DMS79 treated with DMSO at 0.1 percent for 48 hours (cell line): ENCODE measurements around the gene DEFB121.
"Not testable (repeated sequence)": the region's sequence is repeated elsewhere in the genome, so short reads cannot be mapped to it uniquely, and the experiment has no call there.

Source experiments
- DNase-seq: peaks from one replicate; lab custom pipeline; 2025; lab: John Stamatoyannopoulos, UW

The DEFB121 gene, protein sequence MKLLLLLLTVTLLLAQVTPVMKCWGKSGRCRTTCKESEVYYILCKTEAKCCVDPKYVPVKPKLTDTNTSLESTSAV

DNA sequence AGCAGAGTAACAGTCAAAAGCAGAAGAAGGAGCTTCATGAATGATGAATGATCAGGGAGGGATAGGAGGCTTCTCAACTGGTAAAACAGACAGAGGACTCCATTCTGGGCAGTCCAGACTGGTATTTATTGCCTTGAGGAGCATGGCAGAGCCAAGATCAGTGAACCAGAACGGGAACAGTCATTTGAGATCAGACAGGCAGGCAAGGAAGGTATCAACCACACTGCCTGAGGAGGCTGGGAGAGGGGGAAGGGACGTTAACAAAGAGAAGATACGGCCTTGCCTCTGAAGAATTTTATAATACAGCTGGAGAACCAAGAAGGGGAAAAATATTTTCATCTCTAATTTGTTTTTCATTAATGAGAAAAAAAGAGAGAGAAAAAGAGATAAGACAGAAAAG, at the start of gene DEFB121:
Gene DEFB121 (minus strand): TSS at position 101 of the 400 bp plus-strand sequence. CDS start 63 bp downstream, at position 38.
- DNase-seq, result no peak

DNA sequence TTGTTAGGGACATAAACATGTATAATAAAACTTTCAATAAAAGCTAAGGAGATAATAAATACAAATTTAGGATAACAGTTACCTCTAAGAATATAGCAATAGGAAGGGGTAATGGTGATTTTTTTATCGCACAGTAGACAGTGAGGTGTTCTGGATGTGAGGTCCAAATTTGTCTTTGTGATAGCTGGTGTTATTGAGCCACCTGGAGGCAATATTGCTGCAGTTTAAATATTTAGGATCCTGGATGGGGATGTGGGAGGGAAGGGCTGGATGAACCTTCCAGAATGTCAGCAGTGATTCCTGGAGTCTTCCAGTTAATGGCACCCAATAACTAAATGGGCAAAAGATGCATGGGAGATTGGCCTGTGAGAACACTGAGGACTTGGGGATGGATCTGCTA, 48.3 kb upstream of the DEFB121 start:
- no peak for DNase-seq

DNA sequence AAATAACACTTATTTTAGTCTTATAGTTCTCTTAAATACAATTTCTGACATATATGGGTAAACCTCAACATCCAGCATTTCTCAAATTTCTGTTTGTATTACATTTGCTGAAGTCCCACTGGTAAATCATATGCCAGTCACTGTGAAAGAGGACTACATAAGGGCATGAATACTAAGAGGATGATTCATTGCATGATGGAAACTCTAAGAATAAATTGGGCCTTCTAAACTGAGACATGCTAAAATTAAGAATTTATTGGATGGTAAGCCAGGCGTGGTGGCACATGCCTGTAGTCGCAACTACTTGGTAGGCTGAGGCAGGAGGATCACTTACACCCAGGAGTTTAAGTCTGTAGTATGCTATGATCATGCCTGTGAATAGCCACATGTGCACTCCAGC, 46.6 kb upstream of the DEFB121 start:
- DNase-seq, result no peak

DNA sequence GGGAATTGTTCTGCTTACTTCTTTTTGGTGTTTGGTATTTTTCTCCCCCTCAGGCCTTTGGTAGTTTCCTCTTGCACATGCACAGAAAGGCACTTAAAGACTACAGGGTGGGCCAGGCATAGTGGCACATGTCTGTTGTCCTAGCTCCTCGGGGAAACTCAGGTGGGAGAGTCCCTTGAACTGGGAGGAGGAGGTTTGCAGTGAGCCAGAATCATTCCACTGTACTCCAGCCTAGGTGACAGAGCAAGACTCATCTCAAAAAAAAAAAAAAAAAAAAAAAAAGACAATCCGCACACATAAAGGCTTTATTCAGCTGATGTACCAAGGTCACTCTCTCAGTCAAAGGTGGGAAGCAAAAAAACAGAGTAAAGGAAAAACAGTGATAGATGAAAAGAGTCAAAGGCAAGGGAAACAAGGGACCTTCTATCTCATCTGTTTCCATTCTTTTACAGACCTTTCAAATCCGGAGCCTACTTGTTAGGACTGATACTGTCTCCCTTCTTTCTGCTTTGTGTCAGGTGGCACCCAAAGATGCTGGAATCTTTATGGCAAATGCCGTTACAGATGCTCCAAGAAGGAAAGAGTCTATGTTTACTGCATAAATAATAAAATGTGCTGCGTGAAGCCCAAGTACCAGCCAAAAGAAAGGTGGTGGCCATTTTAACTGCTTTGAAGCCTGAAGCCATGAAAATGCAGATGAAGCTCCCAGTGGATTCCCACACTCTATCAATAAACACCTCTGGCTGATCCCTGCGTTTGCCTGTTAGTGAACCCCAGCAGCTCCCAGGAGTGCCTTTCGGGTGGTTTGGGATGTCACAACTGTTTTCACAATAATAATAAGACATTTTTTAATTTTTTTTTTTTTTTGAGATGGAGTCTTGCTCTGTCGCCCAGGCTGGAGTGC, 43.7 kb upstream of the DEFB121 start:
- DNase-seq, result no peak

DNA sequence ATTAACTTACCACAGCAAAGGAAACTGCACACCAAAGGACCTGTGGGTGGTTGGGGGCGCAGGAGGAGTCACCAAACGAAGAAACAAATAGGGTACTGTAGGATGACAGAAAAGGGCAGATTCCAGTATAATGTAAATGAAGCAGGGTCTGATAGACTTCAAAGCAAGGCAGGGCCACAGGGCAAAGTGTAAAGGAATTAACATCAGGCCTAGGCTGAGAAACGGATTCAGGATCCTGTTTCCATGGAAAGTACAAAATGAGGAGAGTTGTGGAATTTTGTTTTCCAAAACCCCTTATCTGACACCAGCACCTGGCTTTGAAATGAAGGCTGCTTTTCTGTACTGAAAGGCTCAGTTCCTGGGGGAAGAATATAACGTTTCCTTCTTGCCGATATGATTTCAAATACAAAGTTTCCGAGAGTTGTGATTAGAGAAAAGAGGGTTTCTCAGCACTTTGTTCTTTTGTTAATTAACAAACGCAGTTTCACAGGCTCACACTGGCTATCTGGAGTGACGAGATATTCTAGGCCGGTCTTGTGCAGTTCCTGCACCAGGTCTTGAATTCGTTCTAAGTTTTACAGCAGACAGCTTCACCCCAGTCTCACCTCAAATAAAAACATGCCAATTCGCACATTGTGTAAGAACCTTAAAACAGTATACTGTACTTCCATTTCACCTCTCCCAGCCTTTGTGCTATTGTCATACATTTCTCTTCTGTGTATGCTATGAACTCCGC, 40.2 kb upstream of the DEFB121 start:
- no peak for DNase-seq

DNA sequence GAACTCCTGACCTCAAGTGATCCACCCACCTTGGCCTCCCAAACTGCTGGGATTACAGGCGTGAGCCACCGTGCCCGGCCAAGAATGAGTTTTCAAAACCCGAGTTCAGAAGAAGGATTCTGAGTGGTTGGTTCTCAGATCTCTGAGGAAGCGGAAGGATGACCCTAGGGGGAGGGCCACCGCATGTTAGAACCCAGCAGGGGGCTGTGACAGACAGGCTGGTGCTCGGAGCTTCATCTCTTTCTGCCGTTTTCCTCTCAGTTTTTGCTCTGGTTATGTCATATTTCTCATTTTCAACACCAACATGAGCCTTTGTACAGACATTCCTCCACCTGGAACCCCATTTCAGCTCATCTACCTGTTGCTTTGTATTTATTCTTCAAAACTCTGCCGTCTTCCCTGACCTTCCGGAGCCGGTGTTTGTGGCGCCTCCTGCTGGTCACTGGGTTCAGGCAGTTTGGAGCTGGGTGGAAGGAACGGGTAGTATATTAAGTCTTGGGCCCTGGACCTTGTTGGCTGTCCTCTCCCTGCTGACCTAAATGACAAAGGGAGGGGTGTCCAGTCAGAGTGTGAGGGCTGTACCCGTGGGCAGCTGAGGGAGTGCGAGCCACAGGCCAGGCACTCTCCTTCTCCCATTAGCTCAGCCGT, 34.1 kb upstream of the DEFB121 start, which contains the start of gene DEFB123:
Gene DEFB123 (plus strand): TSS at position 621 of the 648 bp plus-strand sequence. CDS start 67 bp downstream, outside the sequence.
- DNase-seq, result no peak

DNA sequence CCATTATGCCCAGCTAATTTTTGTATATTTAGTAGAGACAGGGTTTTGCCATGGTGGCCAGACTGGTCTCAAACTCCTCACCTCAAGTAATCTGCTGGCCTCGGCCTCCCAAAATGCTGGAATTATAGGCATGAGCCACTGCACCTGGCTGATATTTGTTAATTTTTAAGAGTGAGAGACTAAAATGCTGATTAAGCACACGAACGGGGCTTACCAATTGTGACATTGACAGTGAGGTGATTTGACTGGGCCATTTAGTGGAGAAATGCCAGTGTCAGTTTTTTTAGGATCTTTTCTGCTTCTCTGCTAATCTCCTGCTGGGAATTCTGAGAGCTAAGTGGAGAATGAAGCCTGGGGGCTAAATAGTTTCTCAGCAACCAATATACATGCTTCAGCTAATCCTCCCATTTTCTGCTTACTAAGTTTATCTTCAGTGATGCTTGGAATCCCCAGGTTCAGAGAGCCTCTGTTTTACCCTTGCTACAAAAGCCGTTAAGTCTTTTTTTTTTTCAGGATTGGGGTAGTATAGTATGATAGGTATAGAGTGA, 24.6 kb upstream of the DEFB121 start:
- no peak for DNase-seq

DNA sequence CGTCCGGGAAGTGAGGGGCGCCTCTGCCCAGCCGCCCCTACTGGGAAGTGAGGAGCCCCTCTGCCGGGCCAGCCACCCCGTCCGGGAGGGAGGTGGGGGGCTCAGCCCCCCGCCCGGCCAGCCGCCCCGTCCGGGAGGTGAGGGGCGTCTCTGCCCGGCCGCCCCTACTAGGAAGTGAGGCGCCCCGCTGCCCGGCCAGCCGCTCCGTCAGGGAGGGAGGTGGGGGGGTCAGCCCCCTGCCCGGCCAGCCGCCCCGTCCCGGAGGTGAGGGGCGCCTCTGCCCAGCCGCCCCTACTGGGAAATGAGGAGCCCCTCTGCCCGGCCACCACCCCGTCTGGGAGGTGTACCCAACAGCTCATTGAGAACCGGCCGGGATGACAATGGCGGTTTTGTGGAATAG, 21.6 kb upstream of the DEFB121 start:
- DNase-seq, result not testable (repeated sequence)

DNA sequence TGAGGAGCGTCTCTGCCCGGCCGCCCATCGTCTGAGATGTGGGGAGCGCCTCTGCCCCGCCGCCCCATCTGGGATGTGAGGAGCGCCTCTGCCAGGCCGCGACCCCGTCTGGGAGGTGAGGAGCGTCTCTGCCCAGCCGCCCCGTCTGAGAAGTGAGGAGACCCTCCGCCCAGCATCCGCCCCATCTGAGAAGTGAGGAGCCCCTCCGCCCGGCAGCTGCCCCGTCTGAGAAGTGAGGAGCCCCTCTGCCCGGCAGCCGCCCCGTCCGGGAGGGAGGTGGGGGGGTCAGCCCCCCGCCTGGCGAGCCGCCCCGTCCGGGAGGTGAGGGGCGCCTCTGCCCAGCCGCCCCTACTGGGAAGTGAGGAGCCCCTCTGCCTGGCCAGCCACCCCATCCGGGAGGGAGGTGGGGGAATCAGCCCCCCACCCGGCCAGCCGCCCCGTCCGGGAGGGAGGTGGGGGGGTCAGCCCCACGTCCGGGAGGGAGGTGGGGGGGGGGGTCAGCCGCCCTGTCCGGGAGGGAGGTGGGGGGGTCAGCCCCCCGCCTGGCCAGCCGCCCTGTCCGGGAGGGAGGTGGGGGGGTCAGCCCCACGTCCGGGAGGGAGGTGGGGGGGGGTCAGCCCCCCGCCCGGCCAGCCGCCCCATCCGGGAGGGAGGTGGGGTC, 21.0 kb upstream of the DEFB121 start:
- not testable (repeated sequence) for DNase-seq

DNA sequence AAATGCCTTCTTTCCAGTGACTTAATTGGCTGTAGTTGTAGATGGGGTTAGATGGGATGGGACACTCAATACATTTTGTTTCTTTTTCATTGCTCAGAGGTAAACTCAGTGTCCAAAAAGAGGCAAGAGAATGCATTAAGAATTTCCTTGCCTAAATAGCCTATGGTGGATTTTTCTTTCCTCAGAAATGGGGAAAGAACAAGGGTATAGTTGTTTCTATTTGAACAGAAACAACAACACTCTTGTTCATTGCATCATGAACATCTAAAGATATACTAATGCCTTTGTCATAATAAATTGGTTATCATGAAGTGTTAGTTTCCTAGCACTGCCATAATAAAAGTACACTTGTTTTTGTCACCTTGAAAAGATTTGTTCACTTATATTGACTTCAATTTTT, 19.8 kb upstream of the DEFB121 start:
- no peak for DNase-seq

DNA sequence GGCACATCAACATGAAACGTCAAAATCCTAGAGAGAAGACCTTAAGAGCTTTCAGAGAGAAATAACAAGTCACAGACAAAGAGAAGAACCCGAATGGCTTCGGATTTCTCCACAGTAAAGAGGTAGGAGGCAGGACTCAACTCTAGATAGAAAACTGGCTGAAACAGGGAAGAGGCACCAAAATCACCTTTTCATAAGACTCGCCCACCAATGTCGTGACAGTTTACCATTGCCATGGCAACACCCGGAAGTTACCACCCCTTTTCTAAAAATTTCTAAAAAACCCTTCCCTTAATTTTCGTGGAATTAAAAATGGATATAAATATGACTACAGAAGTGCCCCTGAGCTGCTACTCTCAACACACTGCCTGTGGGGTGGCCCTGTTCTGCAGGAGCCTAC, 12.3 kb upstream of the DEFB121 start:
- no peak for DNase-seq

DNA sequence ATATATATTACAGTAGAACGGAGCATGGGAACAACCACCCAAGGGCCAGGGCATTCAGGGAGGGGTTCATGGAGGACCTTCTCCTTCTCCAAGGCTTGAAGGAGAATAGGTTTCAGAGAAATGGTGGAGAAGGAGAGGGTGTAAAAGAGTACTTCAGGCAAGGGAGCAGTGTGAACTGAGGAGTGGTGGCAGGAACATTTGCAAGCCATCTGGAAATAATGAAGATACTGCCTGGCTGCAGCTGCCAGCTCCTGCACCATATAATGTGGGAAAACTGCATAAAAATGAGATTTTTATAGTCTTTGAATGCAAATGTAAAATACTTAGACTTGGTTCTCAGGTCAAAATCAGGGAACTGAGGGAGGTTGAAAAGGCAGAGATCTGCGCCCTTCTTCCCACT, 9.6 kb upstream of the DEFB121 start:
- no peak for DNase-seq

DNA sequence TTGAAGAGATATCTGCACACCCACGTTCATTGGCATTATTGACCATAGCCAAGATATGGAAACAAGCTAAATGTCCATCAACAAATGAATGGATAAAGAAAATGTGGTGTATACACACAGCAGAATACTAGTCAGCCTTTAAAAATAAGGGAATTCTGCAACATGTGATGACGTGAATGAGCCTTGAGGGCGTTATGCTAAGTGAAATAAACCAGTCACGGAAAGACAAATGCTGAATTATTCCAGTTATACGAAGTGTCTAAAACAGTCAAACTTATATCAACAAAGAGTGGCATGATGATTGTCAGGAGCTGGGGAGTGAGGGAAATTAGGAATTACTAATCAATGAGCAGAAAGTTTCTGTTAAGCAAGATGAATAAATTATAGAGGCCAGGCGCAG, 8.4 kb upstream of the DEFB121 start:
- no peak for DNase-seq

DNA sequence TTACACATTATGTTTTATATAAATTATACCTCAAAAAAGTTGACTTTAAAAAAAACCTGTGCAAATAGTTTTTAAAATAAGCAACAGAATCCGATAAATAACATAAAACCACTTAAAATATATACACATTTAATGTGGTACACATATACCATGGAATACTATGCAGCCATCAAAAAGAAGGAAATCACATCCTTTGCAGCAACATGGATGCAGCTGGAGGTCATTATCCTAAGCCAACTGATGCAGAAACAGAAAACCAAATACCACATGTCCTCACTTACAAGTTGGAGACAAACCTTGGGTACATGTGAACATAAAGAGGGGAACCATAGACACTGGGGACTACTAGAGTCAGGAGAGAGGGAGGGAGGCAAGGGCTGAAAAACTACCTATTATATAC, 4.0 kb upstream of the DEFB121 start:
- no peak for DNase-seq

DNA sequence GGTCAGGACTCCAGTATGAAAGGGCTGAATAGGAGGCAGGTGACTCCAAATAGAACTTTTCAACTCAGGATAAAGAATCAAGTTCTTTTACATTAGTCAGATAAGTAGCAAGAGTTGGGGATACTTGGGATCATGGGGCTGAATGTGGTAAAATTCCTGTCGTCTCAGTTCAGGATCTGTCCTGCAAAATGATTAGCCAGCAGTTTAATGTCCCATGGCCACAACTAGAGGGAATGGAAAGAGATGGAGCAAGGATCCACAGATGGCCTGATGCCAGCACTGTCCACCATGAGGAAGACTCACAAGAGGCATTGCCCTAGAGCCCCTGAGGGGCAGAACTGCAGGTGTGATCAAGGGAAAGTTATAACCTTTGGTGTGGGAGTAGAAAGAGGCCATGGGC, 2.1 kb downstream of the DEFB121 start:
- no peak for DNase-seq

DNA sequence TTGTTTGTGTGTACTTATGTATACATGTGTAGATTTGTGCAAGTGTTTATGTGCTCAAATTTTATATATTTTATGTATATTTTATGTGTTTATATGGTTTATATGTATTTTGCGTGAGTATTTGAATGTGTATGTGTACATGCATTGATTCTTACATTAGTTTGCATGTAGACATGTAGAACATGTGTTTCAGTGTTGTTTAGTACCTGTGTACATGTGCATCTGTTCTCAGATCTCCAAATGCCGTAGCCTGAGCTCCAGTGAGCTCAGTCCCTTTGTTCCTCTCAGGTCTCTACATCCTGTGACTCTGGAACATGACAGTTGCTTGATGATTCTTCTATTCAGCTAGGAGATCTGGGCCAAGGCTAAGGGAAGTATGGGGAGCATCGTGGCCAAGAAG, 11.1 kb downstream of the DEFB121 start:
- no peak for DNase-seq

DNA sequence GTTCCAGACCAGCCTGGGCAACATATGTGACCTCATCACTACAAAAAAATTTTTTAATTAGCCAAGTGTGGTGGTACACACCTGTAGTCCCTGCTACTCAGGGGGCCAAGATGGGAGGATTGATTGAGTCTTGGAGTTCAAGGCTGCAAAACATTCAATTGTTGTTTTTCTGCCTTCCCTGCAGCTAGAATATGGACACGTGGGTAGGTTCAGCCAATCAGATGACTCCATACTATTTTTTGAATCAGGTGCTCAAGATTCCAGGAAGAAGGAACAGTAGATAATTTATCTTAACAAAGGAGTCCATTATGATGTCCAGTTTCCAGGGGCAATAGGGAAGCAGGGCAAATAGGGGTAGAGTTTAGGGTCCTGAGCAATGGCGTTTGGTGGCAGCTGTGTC, 13.2 kb downstream of the DEFB121 start:
- DNase-seq, result no peak

DNA sequence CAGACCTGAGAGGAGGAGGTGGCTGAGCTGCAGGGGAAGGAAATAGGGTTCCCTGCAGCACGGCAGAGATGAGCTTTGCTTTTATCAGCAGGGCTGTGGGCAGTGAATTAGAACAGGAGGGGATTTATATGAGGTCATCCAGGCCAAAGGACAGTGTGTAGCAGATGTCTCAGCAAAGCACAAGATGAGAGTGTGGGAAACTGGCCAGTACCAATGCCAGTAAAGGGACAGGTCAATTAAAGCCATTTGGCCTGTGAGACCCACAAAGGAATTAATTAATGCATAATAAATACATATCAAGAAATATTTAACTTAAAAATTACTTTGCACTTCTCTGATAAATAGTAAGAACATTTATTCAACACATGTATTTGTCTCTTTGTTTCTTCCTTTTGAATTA, 15.5 kb downstream of the DEFB121 start, which contains the start of gene DEFB119:
Gene DEFB119 (minus strand): TSS at position 101 of the 400 bp plus-strand sequence. CDS start 107 bp downstream, outside the sequence.
- DNase-seq, result no peak

DNA sequence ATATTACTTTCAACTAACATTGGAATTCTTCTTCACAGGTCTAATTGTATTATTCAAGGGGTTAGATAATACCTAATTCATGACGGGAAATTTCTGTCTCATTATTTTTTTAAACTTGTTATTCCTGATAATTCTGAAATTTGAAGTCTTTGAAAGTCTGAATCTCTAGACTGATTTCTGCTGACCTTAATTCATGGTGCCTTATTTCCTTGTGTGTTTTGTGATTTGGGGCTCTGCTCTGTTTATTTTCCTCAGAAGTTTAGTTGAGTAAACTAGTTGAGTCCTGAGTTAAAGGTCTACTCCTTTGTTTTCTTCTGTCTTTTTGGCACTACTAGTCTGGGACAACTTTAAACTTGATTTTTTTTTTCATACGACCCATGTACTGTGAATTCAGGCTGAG, 31.7 kb downstream of the DEFB121 start:
- DNase-seq, result no peak

DNA sequence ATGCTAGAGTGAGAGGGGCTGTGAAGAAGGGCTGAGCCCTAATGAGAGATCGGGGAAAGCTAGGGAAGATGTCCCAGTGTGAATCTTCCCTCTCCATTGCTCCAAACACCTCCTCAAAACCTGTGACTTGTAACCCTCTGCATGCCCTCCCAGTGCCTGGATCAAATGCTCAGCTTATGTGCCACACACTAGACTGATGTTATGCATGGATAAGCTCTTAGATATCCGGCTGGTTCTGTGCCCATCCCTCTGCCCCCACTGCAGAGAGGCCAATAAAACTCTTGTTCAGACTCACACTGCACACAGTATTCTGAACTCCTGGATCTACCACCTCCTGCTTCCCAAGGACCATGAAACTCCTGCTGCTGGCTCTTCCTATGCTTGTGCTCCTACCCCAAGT, 37.7 kb downstream of the DEFB121 start, which contains the start of gene DEFB118:
Gene DEFB118 (plus strand): TSS at position 301 of the 400 bp plus-strand sequence. CDS start 50 bp downstream, at position 351.
- DNase-seq, result no peak

DNA sequence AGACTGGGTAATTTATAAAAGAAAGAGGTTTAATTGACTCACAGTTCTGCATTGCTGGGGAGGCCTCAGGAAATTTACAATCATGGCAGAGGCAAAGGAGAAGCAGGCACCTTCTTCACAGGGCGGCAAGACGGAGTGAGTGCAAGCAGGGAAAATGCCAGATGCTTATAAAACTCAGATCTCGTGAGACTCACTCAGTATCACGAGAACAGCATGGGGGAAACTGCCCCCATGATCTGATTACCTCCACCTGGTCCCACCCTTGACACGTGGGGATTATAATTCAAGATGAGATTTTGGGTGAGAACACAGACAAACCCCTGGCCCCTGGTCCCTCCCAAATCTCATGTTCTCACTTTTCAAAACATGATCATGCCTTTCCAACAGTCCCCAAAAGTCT, 41.7 kb downstream of the DEFB121 start:
- DNase-seq, result not testable (repeated sequence)
